Stimulated activated CD4-positive, alpha-beta T cell treated with anti-CD3 and anti-CD28 coated beads, Interleukin-4, amount 100 ng/mL, for 24 hours (primary cell): ENCODE data around the gene ELFN1.
"Not testable (repeated sequence)": the region's sequence is repeated elsewhere in the genome, so short reads cannot be mapped to it uniquely, and the experiment has no call there.

Experiments used
- DNase-seq: peaks from one replicate; pipeline ENCODE4 v3.0.0-alpha.2; 2020

ELFN1 gene

DNA sequence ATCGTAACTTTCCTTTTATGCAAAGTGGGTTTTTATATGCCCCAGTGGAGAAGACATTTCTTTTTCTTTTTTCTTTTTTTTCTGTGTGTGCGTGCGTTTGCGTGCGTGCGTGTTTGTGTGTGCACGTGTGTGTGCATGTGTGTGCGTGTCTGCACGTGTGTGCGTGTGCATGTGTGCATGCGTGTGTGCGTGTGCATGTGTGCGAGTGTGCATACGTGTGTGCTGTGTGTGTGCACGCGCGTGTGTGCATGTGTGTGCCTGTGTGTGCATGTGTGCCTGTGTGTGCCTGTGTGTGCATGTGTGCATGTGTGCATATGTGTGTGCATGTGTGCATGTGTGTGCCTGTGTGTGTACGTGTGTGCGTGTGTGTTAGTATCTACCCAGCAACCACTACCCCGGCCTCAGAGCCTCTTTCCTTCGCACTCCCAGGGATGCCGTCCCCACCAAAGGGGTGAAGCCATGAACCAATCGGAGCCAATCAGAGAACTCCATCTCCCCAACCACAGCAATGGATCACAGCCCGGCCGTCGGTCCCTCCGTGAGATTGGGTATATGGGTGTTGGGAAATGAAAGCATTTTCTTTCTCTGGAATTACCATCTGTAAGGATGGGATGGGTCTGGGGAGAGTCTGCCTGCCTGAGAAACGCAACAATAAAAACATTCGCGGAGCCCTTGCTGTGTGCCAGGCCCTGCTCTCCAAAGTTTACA, 92.3 kb downstream of the ELFN1 start:
- no peak for DNase-seq

DNA sequence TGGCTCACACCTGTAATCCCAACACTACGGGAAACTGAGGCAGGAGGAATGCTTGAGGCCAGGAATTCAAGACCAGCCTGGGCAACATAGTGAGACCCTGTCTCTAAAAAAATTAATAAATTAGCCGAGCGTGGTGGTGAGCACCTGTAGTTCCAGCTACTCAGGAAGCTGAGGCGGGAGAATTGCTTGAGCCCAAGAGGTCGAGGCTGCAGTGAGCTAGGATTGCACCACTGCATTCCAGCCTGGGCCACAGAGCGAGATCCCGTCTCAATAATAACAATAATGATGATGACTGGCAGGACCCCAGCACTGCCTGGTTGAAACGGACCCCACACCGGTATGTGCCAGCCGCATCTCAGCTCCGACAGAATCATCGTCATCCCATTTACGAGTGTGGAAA, 93.0 kb downstream of the ELFN1 start:
- DNase-seq, result no peak

DNA sequence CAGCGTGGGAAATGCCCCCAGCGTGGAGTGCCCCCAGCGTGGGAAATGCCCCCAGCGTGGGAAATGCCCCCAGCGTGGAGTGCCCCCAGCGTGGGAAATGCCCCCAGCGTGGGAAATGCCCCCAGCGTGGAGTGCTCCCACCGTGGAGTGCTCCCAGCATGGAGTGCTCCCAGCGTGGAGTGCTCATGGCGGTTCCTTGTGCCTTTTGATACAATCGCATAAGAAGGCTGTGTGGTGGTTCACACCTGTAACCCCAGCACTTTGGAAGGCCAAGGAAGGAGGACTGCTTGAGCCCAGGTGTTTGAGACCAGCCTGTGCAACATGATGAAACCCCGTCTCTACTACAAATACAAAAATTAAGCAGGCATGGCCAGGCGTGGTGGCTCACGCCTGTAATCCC, 93.8 kb downstream of the ELFN1 start:
- DNase-seq, result not testable (repeated sequence)

DNA sequence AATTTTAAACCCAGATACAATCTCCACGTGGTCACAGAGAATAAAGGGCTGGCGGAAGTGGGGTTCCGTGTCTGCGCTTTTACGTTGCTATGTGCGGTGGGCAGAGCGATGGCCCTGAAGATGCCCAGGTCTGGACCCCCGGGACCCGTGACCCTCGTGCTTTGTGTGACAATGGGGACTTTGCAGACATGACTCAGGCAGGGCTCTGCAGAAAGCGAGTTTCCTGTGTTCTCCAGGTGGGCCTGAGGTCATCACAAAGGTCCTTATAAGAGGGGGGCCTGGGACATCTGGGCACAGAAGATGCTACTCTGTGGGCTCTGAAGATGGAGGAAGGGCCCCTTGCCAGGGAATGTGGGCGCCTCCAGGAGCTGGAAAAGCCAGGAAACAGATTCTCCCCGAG, 95.3 kb downstream of the ELFN1 start:
- no peak for DNase-seq

DNA sequence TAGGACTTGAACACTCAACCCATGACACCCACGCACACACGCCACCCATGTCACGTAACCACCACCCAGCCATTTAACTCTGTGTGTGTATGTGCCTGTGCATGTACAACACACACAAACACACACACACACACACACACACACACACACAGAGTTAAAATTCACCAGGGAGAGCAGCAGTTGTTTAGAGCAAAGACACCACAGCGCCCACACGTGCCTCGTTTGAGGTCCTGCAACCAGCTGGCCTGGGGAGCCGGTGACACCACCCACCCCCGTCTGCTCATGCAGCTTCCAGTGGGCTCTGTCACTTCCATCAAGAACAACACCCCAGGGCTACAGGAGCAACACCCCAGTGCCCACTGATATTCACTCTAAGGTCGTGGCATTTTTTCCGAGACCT, 97.4 kb downstream of the ELFN1 start:
- DNase-seq, result no peak

DNA sequence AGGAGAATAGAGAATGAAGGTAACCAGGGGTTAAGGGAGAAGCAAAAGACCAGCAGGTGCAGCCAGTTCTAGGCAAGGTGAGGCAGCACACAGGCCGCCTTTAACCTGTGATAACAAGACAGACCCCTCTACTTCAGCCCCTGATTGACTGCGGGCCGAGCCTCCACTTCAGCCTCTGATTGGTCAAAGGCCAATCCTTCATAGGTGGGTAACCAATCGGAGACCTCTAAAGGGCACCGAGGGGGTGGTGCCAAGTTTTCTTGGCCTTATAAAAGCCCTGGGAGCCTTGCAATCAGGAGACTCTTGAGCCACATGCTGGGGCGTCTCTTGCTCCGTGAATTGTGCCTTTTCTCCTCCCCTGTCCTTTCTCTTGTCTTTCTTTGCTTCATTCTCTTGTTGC, 98.8 kb downstream of the ELFN1 start:
- DNase-seq, result no peak

DNA sequence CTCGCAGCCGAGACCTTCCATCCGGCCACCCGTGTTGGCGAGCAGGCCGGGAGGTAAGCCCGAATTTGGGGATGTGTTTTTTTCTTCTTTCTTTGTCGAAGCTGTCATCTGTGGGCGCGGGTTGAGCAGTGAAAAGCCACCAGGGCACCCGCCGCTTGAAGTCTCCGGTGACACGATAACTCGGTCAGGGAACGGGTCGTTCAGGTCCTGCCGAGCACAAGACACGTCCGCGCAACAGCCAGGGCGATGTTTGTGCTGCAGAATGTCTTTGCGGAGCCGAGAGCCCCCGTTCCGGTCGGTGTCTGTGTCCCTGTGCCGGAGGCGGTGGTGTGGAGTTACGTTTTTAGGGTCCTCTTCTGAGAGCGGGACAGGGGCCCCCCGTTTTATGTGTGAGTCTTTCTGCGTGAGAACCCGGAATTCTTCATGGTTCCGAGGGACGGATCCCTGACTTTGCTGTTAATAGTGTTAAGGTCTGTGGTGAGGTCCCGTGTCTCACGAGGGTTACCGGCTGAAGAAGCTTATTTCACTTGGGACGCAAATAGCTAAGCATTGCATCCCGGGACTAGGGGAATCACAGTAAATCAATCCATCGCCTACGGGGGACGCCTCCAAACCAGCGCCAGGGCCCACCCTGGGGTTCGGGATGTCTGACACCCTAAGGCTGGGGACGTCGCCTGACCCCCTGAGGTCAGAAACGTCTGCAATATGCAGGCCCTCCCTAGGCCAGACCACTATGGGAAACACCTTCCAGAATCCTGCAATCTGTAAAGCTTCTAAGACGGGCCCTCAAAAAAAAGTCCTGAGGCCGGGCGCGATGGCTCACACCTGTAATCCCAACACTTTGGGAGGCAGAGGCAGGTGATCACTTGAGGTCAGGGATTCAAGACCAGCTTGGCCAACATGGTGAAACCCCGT, 99.5 kb downstream of the ELFN1 start:
- DNase-seq, result no peak

DNA sequence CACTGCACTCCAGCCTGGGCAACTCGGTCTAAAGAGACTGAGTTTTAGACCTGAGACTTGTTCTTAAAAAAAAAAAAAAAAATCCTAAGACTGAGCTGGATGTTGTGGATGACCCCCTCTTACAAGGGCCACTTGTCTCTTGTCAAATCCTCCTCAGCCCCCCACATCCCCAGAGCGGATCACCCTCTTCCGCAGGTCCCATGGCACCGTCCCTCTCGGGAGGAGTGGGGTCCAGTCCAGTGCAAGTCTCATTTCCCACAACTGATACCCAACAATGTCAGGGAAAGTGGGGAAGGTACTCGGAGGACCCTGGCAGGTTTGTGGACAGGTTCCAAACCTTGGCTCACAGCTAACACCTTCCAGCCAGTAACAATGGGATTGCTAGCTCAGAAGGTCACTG, 100.3 kb downstream of the ELFN1 start:
- DNase-seq, result no peak

DNA sequence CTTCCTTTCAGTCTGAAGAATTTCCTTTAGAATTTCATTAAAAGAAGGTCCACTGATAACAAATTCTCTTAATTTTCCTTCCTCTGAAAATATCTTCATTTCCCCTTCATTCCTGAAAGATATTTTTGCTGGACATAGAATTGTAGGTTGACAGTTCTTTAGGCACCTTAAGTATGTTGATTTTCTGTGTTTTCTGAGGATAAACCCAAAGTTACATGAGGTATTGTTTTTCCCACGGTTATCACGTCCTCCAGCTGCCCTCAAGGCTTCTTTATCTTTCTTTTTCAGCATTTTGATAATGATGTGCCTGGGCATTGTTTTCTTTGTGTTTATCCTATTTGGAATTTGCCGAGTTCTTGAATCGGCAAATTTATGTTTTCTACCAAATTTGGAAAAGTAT, 105.3 kb downstream of the ELFN1 start:
- no peak for DNase-seq

DNA sequence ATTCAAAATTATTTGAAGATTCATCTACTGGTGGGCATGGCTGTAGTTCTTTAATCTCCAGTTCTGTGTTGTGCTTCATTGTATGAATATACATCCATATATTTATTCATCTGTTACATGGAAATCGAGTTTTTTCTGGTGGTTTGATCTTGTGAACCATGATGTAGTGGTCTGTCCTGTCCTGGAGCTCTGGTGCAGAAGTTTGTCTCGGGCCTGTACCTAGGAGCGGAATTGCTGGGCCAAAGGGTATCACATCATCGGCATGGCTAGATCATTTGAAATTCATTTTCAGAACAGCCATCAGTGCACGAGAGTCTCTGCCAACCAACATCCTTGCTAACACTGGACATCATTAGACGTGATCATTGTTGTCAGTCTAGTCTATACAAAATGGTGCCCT, 107.0 kb downstream of the ELFN1 start:
- DNase-seq, result no peak

DNA sequence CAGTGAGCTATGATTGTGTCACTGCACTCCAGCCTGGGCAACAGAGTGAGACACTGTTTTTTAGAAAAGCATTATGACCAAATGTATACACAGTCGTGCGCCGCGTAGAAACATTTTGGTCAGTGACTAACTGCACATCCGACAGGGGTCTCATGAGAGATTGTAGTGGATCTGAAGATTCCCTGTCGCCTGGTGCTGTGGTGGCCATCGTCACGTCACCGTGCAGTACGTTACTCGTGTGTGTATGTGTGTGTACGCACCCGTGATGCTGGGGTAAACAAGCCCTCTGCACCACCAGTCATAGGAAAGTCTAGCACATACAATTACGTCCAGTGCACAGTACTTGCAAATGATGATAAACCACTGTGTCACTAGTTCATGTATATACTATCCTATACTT, 109.4 kb downstream of the ELFN1 start:
- no peak for DNase-seq

DNA sequence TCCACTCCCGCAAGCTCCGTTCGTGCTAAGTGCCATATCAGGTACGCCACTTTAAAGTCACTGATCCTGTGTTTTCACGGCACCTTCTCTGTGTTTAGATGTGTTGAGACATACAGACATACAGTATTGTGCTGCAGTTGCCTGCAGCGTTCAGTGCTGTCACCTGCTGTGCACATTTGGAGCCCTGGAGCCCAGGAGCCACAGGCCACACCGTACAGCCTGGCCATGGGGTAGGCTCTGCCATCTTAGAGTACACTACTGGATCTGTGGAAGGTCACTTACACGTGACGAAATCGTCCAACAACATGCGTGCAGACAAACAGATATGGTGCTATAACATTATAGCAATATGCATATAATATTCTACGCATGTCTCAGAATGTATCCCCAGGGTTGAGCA, 111.3 kb downstream of the ELFN1 start:
- DNase-seq, result no peak

DNA sequence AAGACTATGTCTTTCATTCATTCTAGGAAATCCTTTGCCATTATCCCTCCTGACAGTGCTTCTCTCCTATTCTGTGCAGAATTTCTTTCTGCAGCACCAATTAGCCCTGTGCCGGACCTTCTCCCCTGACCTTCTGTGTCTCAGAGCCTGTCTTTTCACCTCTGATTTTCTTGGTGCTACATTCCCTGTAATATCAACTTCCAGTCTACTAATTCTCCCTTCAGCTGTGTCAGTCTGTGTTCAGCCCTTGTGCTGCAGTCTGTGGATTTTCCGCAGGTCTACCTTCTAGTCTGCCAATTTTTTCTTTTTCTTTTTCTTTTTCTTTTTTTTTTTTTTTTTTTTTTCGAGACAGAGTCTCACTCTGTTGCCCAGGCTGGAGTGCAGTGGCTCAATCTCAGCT, 115.8 kb downstream of the ELFN1 start:
- DNase-seq, result no peak

DNA sequence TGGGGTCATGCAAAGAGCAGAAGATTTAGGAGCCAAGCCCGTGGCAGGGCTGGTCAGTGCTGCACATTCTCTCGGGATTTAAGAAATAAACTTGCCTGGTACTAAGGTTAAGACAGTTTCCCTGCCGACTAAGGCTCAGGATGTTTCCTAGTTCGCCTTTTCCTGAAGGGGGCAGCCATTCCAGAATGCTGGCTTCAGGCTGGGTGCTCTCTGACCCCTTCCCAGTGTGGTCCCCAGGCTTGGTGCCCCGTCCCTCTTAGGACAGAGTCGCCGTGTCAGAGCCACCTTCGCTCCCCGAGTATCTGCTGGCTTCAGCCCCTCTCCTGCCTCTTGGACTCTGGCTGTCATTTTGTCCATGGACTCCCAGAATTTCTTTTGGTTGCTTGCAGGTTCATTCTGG, 117.2 kb downstream of the ELFN1 start:
- DNase-seq, result no peak

DNA sequence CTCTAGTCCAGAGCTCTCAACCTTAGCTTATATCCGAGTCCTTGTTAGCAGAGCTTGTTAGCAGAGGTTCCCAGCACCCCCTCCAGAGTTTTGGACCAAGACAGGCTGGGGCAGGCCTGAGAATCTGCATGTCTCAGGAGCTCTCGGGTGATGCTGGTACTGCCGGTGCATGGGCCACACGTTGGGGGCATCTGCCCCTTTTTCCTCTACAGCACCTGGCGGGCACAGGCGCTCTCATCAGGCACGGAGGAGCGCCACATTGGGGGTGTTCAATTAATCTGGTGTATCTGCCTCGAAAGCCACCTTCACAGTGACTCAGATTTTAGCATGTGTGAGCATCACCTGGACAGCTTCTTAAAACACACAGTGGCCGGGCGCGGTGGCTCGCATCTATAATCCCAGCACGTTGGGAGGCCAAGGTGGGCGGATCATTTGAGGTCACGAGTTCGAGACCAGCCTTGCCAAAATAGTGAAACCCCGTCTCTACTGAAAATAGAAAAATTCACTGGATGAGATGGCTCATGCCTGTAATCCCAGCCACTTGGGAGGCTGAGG, 117.7 kb downstream of the ELFN1 start:
- no peak for DNase-seq

DNA sequence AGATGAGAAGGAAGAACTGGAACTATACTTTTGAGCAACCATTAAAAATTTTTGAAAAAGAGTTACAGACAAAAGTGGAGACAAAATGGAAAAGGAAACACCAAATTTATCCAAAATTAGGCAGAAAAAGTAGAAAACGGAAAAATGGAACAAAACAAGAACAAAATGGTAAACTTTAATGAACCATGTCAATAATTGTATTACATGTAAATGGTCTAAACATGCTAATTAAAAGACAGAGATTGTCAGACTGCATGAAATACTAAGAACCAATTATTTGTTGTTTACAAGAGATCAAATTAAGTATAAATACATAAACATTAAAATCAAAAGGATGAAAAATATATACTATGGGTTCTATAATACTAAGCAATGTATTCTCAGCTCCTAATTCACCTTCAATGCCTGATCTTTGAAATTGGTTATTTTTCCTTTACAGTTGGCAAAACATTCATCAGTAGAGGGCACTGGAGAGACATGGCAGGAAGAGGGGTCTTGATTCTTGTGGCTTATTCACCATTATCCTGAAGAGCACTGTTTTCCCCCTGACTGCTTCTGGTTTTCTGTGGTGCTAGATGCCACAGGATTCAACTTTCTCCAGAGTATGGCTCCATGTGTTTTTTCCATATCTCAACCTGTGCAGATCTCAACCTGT, 124.9 kb downstream of the ELFN1 start:
- no peak for DNase-seq
